ENCODE results near the gene RBFOX2.

GRCh38 chr22:35923026-35923425, 105.6 kb downstream of the RBFOX2 start:
- TF ChIP-seq TEAD4 (IDR thresholded peaks at IDR 0.05; ENCODE audit: borderline replicate concordance, insufficient read depth): no peak
- no peak for TF ChIP-seq ELF1 (IDR thresholded peaks at IDR 0.05)
- no peak for TF ChIP-seq CTCF (IDR thresholded peaks at IDR 0.05)
- TF ChIP-seq POLR2AphosphoS5 (IDR thresholded peaks at IDR 0.05; ENCODE audit: low read depth, low read length): no peak
- no peak for TF ChIP-seq ZBTB33 (IDR thresholded peaks at IDR 0.05; ENCODE audit: borderline replicate concordance, low read depth)
- TF ChIP-seq RAD21 (IDR thresholded peaks at IDR 0.05; ENCODE audit: low read length): no peak
- no peak for TF ChIP-seq SMC3 (IDR thresholded peaks at IDR 0.05; ENCODE audit: low read depth, low read length)
- no peak for TF ChIP-seq YY1 (IDR thresholded peaks at IDR 0.05; ENCODE audit: low read depth)
- TF ChIP-seq, protein P1, sequence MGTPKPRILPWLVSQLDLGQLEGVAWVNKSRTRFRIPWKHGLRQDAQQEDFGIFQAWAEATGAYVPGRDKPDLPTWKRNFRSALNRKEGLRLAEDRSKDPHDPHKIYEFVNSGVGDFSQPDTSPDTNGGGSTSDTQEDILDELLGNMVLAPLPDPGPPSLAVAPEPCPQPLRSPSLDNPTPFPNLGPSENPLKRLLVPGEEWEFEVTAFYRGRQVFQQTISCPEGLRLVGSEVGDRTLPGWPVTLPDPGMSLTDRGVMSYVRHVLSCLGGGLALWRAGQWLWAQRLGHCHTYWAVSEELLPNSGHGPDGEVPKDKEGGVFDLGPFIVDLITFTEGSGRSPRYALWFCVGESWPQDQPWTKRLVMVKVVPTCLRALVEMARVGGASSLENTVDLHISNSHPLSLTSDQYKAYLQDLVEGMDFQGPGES (IDR thresholded peaks at IDR 0.05; ENCODE audit: low read depth, low read length): no peak
- TF ChIP-seq EZH2phosphoT487 (IDR thresholded peaks at IDR 0.05; ENCODE audit: borderline replicate concordance, low read depth): no peak
- TF ChIP-seq CHD2 (IDR thresholded peaks at IDR 0.05; ENCODE audit: low read length, partially characterized antibody): no peak
